SK-N-SH (cell line): ENCODE data around the gene PTOV1. TPM values are rescaled to one million over a fixed set of nuclear protein-coding genes. Genes with fewer than 3 reads are reported as not detected.

Source experiments
- CTCF ChIA-PET: fragments of 300-600, 350-600 bp; formaldehyde crosslinking; extraction: SDS; loops from one replicate; lab custom pipeline; 2021; lab: Yijun Ruan, JAX
- POLR2A ChIA-PET: fragments of 350-600 bp; sonication (Branson Sonifier 250); formaldehyde crosslinking; extraction: SDS; loops from one replicate; lab custom pipeline; 2020; ENCODE audit warnings: antibody characterized with exemption, inconsistent platforms; lab: Yijun Ruan, JAX
- DNase-seq: peaks from one replicate; pipeline ENCODE4 v3.0.0; 2012
- H2AFZ ChIP-seq: fragments of 200-600 bp; sonication (generic); 2 replicates; pipeline ENCODE4 v1.8.1; 2016; ENCODE audit warnings: antibody characterized with exemption, mild to moderate bottlenecking, low read depth
- H3F3A ChIP-seq: fragments of 200-600 bp; sonication (generic); replicated peaks from 2 replicates; pipeline ENCODE3; 2016; ENCODE audit warnings: antibody characterized with exemption, mild to moderate bottlenecking; ENCODE audit not compliant: insufficient read depth
- H3K27ac ChIP-seq, 2 experiments: fragments of 200-500 bp in 1 of 2; fragments of 200-600 bp in 1 of 2; sonication (Bioruptor generic) in 1 of 2; sonication (generic), shearing (Covaris generic) in 1 of 2; 2 replicates each; pipeline versions ENCODE4 v1.5.1 to v1.6.1; 2014 to 2016; ENCODE audit warnings: low read depth in 2 of 2, inconsistent platforms in 1 of 2, low read length in 1 of 2, mild to moderate bottlenecking in 1 of 2, mixed read lengths in 1 of 2
- H3K27me3 ChIP-seq: fragments of 200-600 bp; sonication (generic), shearing (Covaris generic); 2 replicates; pipeline ENCODE4 v1.6.1; 2016; ENCODE audit warnings: mixed run types; ENCODE audit not compliant: insufficient read depth
- H3K36me3 ChIP-seq, 2 experiments: fragments of 200-500 bp in 1 of 2; fragments of 200-600 bp in 1 of 2; sonication (Bioruptor generic) in 1 of 2; sonication (generic) in 1 of 2; replicated peaks in 1 of 2; 2 replicates each; pipeline versions ENCODE3 to v1.5.1; 2014 to 2016; ENCODE audit warnings: low read length in 1 of 2, mild to moderate bottlenecking in 1 of 2; ENCODE audit not compliant: insufficient read depth in 2 of 2, control insufficient read depth in 1 of 2
- H3K4me1 ChIP-seq, 2 experiments: fragments of 200-500 bp in 1 of 2; fragments of 200-600 bp in 1 of 2; sonication (Bioruptor generic) in 1 of 2; sonication (generic), shearing (Covaris generic) in 1 of 2; 2 replicates each; pipeline versions ENCODE4 v1.5.1 to v1.6.1; 2014 to 2016; ENCODE audit warnings: low read depth in 1 of 2, low read length in 1 of 2, mixed run types in 1 of 2; ENCODE audit not compliant: insufficient read depth in 2 of 2, control insufficient read depth in 1 of 2
- H3K4me2 ChIP-seq: fragments of 200-600 bp; sonication (generic), shearing (Covaris generic); 2 replicates; pipeline ENCODE4 v1.6.1; 2017; ENCODE audit warnings: mixed run types
- H3K4me3 ChIP-seq, 2 experiments: fragments of 200-500 bp in 1 of 2; fragments of 200-600 bp in 1 of 2; sonication (Bioruptor generic) in 1 of 2; sonication (generic), shearing (Covaris generic) in 1 of 2; 2 replicates each; pipeline versions ENCODE4 v1.5.1 to v1.8.1; 2014 to 2016; ENCODE audit warnings: low read depth in 2 of 2, inconsistent platforms in 1 of 2, low read length in 1 of 2, mild to moderate bottlenecking in 1 of 2, mixed read lengths in 1 of 2, moderate library complexity in 1 of 2
- H3K79me2 ChIP-seq: fragments of 200-600 bp; sonication (generic); 2 replicates; pipeline ENCODE4 v1.8.1; 2017; ENCODE audit warnings: mild to moderate bottlenecking; ENCODE audit not compliant: insufficient read depth
- H3K9ac ChIP-seq: fragments of 200-600 bp; sonication (generic); 2 replicates; pipeline ENCODE4 v1.6.1; 2017; ENCODE audit warnings: mixed run types
- H3K9me2 ChIP-seq: fragments of 200-600 bp; sonication (generic); 2 replicates; pipeline ENCODE4 v1.6.1; 2017; ENCODE audit warnings: mixed run types
- H3K9me3 ChIP-seq: fragments of 200-600 bp; sonication (generic); 2 replicates; pipeline ENCODE4 v1.6.1; 2017; ENCODE audit warnings: mixed run types, mild to moderate bottlenecking, moderate library complexity
- H4K20me1 ChIP-seq: fragments of 200-600 bp; sonication (generic); 2 replicates; pipeline ENCODE4 v1.6.1; 2017; ENCODE audit warnings: mild to moderate bottlenecking, mixed run types; ENCODE audit not compliant: insufficient read depth
- ELF1 ChIP-seq: IDR thresholded peaks from 2 replicates; pipeline ENCODE4 v1.4.0; 2012
- FOXM1 ChIP-seq: IDR thresholded peaks from 2 replicates; pipeline ENCODE4 v1.4.0; 2012; ENCODE audit warnings: low read depth, mild to moderate bottlenecking
- GABPA ChIP-seq: IDR thresholded peaks from 2 replicates; pipeline ENCODE4 v1.4.0; 2012; ENCODE audit warnings: low read depth, mild to moderate bottlenecking
- MAX ChIP-seq: IDR thresholded peaks from 2 replicates; pipeline ENCODE4 v1.4.0; 2012; ENCODE audit warnings: low read depth
- NFIC ChIP-seq: IDR thresholded peaks from 2 replicates; pipeline ENCODE4 v1.4.0; 2012; ENCODE audit warnings: borderline replicate concordance
- POLR2AphosphoS5 ChIP-seq: IDR thresholded peaks from 2 replicates; pipeline ENCODE4 v1.6.1; 2012; ENCODE audit warnings: low read depth, low read length
- RAD21 ChIP-seq: IDR thresholded peaks from 2 replicates; pipeline ENCODE4 v1.6.1; 2012; ENCODE audit warnings: mild to moderate bottlenecking, low read length
- RFX5 ChIP-seq: IDR thresholded peaks from 2 replicates; pipeline ENCODE4 v1.6.1; 2012; ENCODE audit warnings: mild to moderate bottlenecking, improper control_type of control experiment, low read length
- RXRA ChIP-seq: IDR thresholded peaks from 2 replicates; pipeline ENCODE4 v1.4.0; 2012; ENCODE audit warnings: low read depth, mild to moderate bottlenecking, borderline replicate concordance
- TCF12 ChIP-seq: IDR thresholded peaks from 2 replicates; pipeline ENCODE4 v1.4.0; 2012
- USF1 ChIP-seq: IDR thresholded peaks from 2 replicates; pipeline ENCODE4 v1.4.0; 2012; ENCODE audit warnings: low read depth, borderline replicate concordance
- USF2 ChIP-seq: fragments of 150-350 bp; IDR thresholded peaks from 2 replicates; pipeline ENCODE4 v1.6.1; 2017; ENCODE audit warnings: antibody characterized with exemption, low read length, low read depth, borderline replicate concordance
- YY1 ChIP-seq: IDR thresholded peaks from 2 replicates; pipeline ENCODE4 v1.4.0; 2012; ENCODE audit warnings: low read depth, mild to moderate bottlenecking
- ZBTB33 ChIP-seq: IDR thresholded peaks from 2 replicates; pipeline ENCODE4 v1.4.0; 2012; ENCODE audit warnings: low read depth, borderline replicate concordance
- WGBS: methylation state at CpG from one replicate; pipeline ENCODE4 v1.1.6; 2017; ENCODE audit warnings: low lambda C conversion rate; 5-methylcytosine and 5-hydroxymethylcytosine counted together
- polyA plus RNA-seq, 3 experiments: library from polyadenylated mRNA; depleted of rRNA; stranded (reverse); fragments of >200 nt; gene quantifications; 2 replicates each; pipeline ENCODE4 v1.2.3, GENCODE V29; 2012

Gene PTOV1
- polyA plus RNA-seq, 1 of the 3 experiments (the other 2 are of a cell fraction), result 95.0 TPM

- WGBS, result 84% methylated on average over 3 of the region's 3 CpGs
- Histone ChIP-seq H2AFZ (no peak overlapping the region), H3K4me1 (peaks cover 4 to 11% of the 10 kb centered on the region in 2 experiments; a peak in 1 of 4 replicates), H3K4me3 (no peak overlapping the region), H3K9ac (no peak overlapping the region), H3K79me2 (no peaks in the 10 kb centered on the region), H3K27ac (no peak overlapping the region), H3K9me2 (no peaks in the 10 kb centered on the region), H3K9me3 (no peaks in the 10 kb centered on the region), H4K20me1 (no peaks in the 10 kb centered on the region), H3F3A (peaks cover 9% of the 10 kb centered on the region), H3K36me3 (peaks cover 16 to 22% of the 10 kb centered on the region in 2 experiments), H3K27me3 (no peaks in the 10 kb centered on the region), H3K4me2 (no peak overlapping the region)
- POLR2A ChIA-PET, result interaction anchor here (0.6 kb wide), 1 partner anchor 9 kb away, joined by 3 read pairs; no protein-coding TSS in a partner anchor
- CTCF ChIA-PET, result interaction anchor here (1.1 to 1.3 kb wide), 2 partner anchors 10 to 25 kb away, joined by 3 to 4 read pairs; partner anchors contain the start of gene MED25
- no peak for DNase-seq
- no peak for TF ChIP-seq NFIC
- no peak for TF ChIP-seq ELF1
- TF ChIP-seq RXRA, result no peak
- TF ChIP-seq FOXM1, result no peak
- TF ChIP-seq RFX5, result no peak
Measured at GRCh38 chr19:49843265-49843664, 7.7 kb upstream of the PTOV1 start.

GRCh38 chr19:49844138-49845095 lies 6.5 kb upstream of the PTOV1 start:
- Histone ChIP-seq H3K9ac (no peak overlapping the region), H3K27ac (no peak overlapping the region), H3K9me2 (no peaks in the 10 kb centered on the region), H3K36me3 (peaks cover 10 to 11% of the 10 kb centered on the region in 2 experiments), H3K4me1 (peaks cover 9% of the 10 kb centered on the region in 2 experiments; a peak in 1 of 4 replicates), H3K4me2 (no peak overlapping the region), H3K9me3 (no peaks in the 10 kb centered on the region), H2AFZ (no peak overlapping the region), H3K27me3 (no peaks in the 10 kb centered on the region), H3K4me3 (no peak overlapping the region), H4K20me1 (no peaks in the 10 kb centered on the region), H3K79me2 (peaks cover 6% of the 10 kb centered on the region; the same call in 1 of the 2 replicates), H3F3A (peaks cover 19% of the 10 kb centered on the region)
- ChIA-PET CTCF (interaction anchor here (1.1 kb wide), 1 partner anchor 9 kb away, joined by 4 read pairs; no protein-coding TSS in a partner anchor), POLR2A (no interaction called here)
- no peak for DNase-seq
- TF ChIP-seq FOXM1 (no peak), ELF1 (no peak), YY1 (no peak), RXRA (no peak), USF2 (no peak), TCF12 (no peak), GABPA (no peak)
- 94% methylated on average over 14 of the region's 18 CpGs for WGBS

- H3K79me2 ChIP-seq, result peaks cover 15% of the 10 kb centered on the region; the same call in 1 of the 2 replicates
- H3K9me2 ChIP-seq, result no peaks in the 10 kb centered on the region
- no peaks in the 10 kb centered on the region for H3K9me3 ChIP-seq
- H3K9ac ChIP-seq, result no peak overlapping the region
- H3K36me3 ChIP-seq, result peaks cover 4 to 12% of the 10 kb centered on the region in 2 experiments
- no peak overlapping the region for H3K4me3 ChIP-seq
- no peaks in the 10 kb centered on the region for H3K27me3 ChIP-seq
- DNase-seq, result no peak
- H2AFZ ChIP-seq, result no peak overlapping the region
- no peaks in the 10 kb centered on the region for H4K20me1 ChIP-seq
- H3K4me1 ChIP-seq, result peaks cover 9 to 10% of the 10 kb centered on the region in 2 experiments; a peak in 1 of 4 replicates
- H3F3A ChIP-seq, result peaks cover 24% of the 10 kb centered on the region
- no peak overlapping the region for H3K27ac ChIP-seq
- 88% methylated on average over 3 of the region's 3 CpGs for WGBS
- ChIA-PET POLR2A (no interaction called here), CTCF (no interaction called here)
- H3K4me2 ChIP-seq, result no peak overlapping the region
- TF ChIP-seq ZBTB33, result no peak
- TF ChIP-seq YY1, result no peak
- no peak for TF ChIP-seq MAX
- TF ChIP-seq FOXM1, result no peak
- TF ChIP-seq NFIC, result no peak
- TF ChIP-seq POLR2AphosphoS5, result no peak
- no peak for TF ChIP-seq RAD21
- TF ChIP-seq USF1, result no peak
Measured at GRCh38 chr19:49845414-49845813, 5.5 kb upstream of the PTOV1 start.
